ENCODE measurements around the gene FKBP2.

Gene FKBP2

GRCh38 chr11:64240435-64241240 lies at the start of gene FKBP2:
FKBP2 (plus strand) TSS chr11:64241095; CDS start chr11:64242388, 1,293 bp downstream.
- peak; percentile 91 for DNase-seq

GRCh38 chr11:64192434-64192833 lies 48.5 kb upstream of the FKBP2 start:
- DNase-seq = no peak

GRCh38 chr11:64196626-64197025 lies 44.3 kb upstream of the FKBP2 start:
- DNase-seq = no peak

- DNase-seq = no peak
Observed at GRCh38 chr11:64198511-64198910, 42.4 kb upstream of the FKBP2 start.

- DNase-seq = no peak
Observed at GRCh38 chr11:64201543-64201942, 39.4 kb upstream of the FKBP2 start.

- no peak for DNase-seq
Observed at GRCh38 chr11:64202992-64203391, 37.9 kb upstream of the FKBP2 start.

- DNase-seq = no peak
Observed at GRCh38 chr11:64203421-64204079, 37.3 kb upstream of the FKBP2 start.

GRCh38 chr11:64204080-64204440 lies 36.8 kb upstream of the FKBP2 start:
- no peak for DNase-seq

GRCh38 chr11:64204464-64204989 lies 36.4 kb upstream of the FKBP2 start:
- peak; percentile 89 for DNase-seq

GRCh38 chr11:64206457-64207255 lies 34.2 kb upstream of the FKBP2 start, which contains the start of gene FERMT3:
FERMT3 (plus strand) TSS chr11:64206721; CDS start chr11:64207365, 644 bp downstream.
- peak; percentile 95 for DNase-seq

GRCh38 chr11:64207256-64208085 lies 33.4 kb upstream of the FKBP2 start:
- peak; percentile 85 for DNase-seq

GRCh38 chr11:64208086-64208795 lies 32.7 kb upstream of the FKBP2 start:
- DNase-seq = no peak

GRCh38 chr11:64208796-64209562 lies 31.9 kb upstream of the FKBP2 start:
- DNase-seq = no peak

- DNase-seq = no peak
Observed at GRCh38 chr11:64209563-64209843, 31.4 kb upstream of the FKBP2 start.

GRCh38 chr11:64210301-64211020 lies 30.4 kb upstream of the FKBP2 start:
- no peak for DNase-seq

- no peak for DNase-seq
Observed at GRCh38 chr11:64211181-64211872, 29.6 kb upstream of the FKBP2 start.

GRCh38 chr11:64216879-64217278 lies 24.0 kb upstream of the FKBP2 start:
- DNase-seq = no peak

GRCh38 chr11:64218628-64219353 lies 22.1 kb upstream of the FKBP2 start:
- DNase-seq = no peak

- no peak for DNase-seq
Observed at GRCh38 chr11:64219354-64219684, 21.6 kb upstream of the FKBP2 start.

All from GF-D8 (cell line).